ENCODE measurements around the gene CDC42EP4.

DNA sequence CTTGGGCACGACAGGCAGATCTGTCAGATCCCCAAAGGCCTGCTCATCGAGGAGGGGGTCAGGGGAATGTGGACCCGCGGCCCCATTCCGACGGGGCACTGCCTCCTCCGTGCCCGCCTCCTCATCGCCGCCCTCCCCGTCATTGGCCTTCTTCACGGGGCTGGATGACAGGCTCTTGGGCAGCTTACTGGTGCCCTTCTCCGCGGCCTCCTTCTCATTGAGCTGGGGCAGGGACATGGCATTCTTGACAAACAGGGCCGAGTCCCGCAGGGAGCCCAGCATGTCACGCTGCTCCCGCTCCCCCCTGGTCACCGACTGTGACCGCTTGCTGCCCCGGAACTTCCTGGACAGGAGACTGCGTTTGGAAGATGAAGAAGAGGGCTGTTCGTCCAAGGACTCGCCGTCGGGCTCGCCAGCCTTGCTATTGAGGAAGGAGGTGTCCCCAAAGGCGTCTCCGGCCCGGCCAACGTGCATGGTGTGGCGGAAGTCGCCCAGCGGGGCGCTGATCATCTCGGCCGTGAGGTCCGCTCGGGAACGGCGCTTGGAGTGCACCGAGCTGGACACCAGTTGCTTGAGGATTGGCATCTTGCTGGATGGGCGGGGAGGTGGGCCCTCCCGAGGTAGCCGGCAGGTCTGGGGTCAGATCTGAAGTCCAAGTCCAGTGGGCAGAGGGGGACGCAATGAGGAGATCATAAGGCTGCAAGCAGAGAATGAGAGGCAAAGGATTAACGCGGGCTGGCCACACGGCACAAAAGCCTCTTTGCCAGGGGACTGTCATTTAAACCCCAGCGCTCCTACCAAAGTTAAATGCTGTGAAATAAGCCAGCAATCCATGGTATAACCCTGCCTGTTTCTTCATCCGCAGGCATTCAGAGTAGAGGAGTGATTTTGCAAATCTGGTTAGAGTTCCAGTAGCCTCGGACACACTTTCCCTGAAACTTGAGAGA is 25.6 kb downstream of the CDC42EP4 start:
- no peak for TF ChIP-seq POLR2A (IDR thresholded peaks at IDR 0.05)
- TF ChIP-seq CTCF (IDR thresholded peaks at IDR 0.05), result no peak
- no peak for TF ChIP-seq EP300 (IDR thresholded peaks at IDR 0.05; ENCODE audit: low read depth)
- TF ChIP-seq POLR2AphosphoS5 (IDR thresholded peaks at IDR 0.05), result no peak
